HepG2 (cell line): ENCODE results near the gene NKPD1. TPM values are rescaled to one million over a fixed set of nuclear protein-coding genes. Genes with fewer than 3 reads are reported as not detected.

ENCODE experiments used
- AKAP8 ChIP-seq: sonication (generic); formaldehyde crosslinking; IDR thresholded peaks from 2 replicates; pipeline ENCODE4 v1.5.1; 2020; ENCODE audit warnings: mild to moderate bottlenecking, missing genetic modification reagents
- DPF2 ChIP-seq: sonication (generic); formaldehyde crosslinking; IDR thresholded peaks from 2 replicates; pipeline ENCODE4 v1.4.0; 2020; ENCODE audit warnings: mild to moderate bottlenecking, low read depth, missing genetic modification reagents, borderline replicate concordance
- E2F1 ChIP-seq: sonication (generic); formaldehyde crosslinking; IDR thresholded peaks from 2 replicates; pipeline ENCODE4 v1.5.0; 2020; ENCODE audit warnings: missing genetic modification reagents
- ETV5 ChIP-seq: IDR thresholded peaks from 2 replicates; pipeline ENCODE4 v1.6.1; 2018; ENCODE audit warnings: missing biosample characterization, missing genetic modification reagents, inconsistent platforms, borderline replicate concordance
- KDM5B ChIP-seq: sonication (generic); formaldehyde crosslinking; IDR thresholded peaks from 2 replicates; pipeline ENCODE4 v1.4.0; 2020; ENCODE audit warnings: missing genetic modification reagents, mild to moderate bottlenecking, borderline replicate concordance
- PRDM10 ChIP-seq: sonication (generic); formaldehyde crosslinking; IDR thresholded peaks from 2 replicates; pipeline ENCODE4 v1.4.0; 2020; ENCODE audit warnings: low read depth, missing genetic modification reagents
- ZBTB7A ChIP-seq: sonication (generic); formaldehyde crosslinking; IDR thresholded peaks from 2 replicates; pipeline ENCODE4 v1.8.0; 2022; ENCODE audit warnings: mild to moderate bottlenecking, missing genetic modification reagents
- ZBTB7B ChIP-seq: sonication (generic); formaldehyde crosslinking; IDR thresholded peaks from 2 replicates; pipeline ENCODE4 v1.4.0; 2020; ENCODE audit warnings: missing genetic modification reagents
- ZNF609 ChIP-seq: sonication (generic); formaldehyde crosslinking; IDR thresholded peaks from 2 replicates; pipeline ENCODE4 v1.4.0; 2020; ENCODE audit warnings: mild to moderate bottlenecking, missing genetic modification reagents, borderline replicate concordance
- ZNF724P ChIP-seq: sonication (generic); formaldehyde crosslinking; IDR thresholded peaks from 2 replicates; pipeline ENCODE4 v1.8.0; 2022; ENCODE audit warnings: missing genetic modification reagents, borderline replicate concordance
- polyA plus RNA-seq, 8 experiments: library from polyadenylated mRNA; depleted of rRNA in 3 of 8; stranded (reverse) in 7 of 8; unstranded in 1 of 8; fragments of >200 nt; fragmentation: Illumina TruSeq in 4 of 8; extraction: Trizol in 4 of 8; gene quantifications; 2 replicates each; pipeline versions ENCODE4 v1.2.1 to v1.2.3, GENCODE V29; 2011 to 2016; ENCODE audit warnings: low read depth in 4 of 8, missing spikeins in 1 of 8, mixed read lengths in 1 of 8; ENCODE audit not compliant: insufficient read depth in 1 of 8
- total RNA-seq, 5 experiments: library from RNA; depleted of rRNA; stranded (reverse); fragments of >200 nt; fragmentation: Illumina TruSeq; extraction: Trizol; gene quantifications; 2 replicates each; pipeline ENCODE4 v1.2.3, GENCODE V29; 2016; ENCODE audit warnings: low read depth in 1 of 5
- TF ChIP-seq, protein P1 (sequence below): sonication (generic); formaldehyde crosslinking; IDR thresholded peaks from 2 replicates; pipeline ENCODE4 v1.5.0; 2020; ENCODE audit warnings: missing genetic modification reagents
- TF ChIP-seq, protein P2 (sequence below): sonication (generic); formaldehyde crosslinking; conservative IDR thresholded peaks from 2 replicates; pipeline ENCODE4 v1.4.0; 2020; ENCODE audit warnings: missing genetic modification reagents
- TF ChIP-seq, protein P3 (sequence below): IDR thresholded peaks from 2 replicates; pipeline ENCODE4 v1.6.1; 2016

The NKPD1 gene
- total and polyA plus RNA-seq, 2 of the 13 experiments (the other 11 are each of a cell fraction or from before 2014, with no cell fraction given): 0.03 TPM; not detected in 1

DNA sequence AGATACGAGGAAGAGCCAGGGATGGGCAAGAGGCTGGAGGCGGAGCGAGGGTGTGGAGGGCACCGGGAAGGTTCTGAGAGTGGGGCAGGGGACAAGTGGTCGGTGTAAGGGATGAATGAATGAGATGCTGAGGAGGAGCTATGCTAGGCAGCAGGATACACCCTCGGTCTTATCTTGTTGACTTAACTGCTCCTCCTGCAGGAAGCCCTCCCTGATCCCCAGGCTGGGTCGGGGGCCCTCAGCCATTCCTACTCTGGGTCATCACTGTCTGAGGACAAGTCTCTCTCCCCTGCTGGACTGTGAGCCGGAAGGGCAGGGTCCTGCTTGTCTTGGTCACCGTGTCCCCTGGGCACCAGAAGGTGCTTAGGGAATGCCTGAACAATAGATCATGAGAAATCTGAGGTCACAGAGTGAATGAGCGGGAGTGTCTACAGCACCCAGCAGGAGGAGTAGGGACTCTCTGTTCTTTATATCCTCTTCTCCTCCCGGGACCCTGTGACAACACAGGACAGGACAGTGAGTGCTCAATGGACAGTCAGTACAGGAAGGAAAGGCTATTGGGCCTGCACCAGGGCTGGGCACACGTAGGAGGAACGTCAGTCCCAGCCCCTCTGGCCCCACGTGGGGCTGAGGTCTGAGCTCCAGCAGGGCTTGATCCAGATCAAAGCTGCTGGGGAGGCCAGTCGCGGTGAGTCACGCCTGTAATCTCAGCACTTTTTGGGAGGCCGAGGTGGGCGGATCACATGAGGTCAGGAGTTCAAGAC is 6.5 kb downstream of the NKPD1 start (continued):
- TF ChIP-seq, protein P1, sequence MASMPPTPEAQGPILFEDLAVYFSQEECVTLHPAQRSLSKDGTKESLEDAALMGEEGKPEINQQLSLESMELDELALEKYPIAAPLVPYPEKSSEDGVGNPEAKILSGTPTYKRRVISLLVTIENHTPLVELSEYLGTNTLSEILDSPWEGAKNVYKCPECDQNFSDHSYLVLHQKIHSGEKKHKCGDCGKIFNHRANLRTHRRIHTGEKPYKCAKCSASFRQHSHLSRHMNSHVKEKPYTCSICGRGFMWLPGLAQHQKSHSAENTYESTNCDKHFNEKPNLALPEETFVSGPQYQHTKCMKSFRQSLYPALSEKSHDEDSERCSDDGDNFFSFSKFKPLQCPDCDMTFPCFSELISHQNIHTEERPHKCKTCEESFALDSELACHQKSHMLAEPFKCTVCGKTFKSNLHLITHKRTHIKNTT (CRISPR knock-in tag): no peak
- TF ChIP-seq ETV5: peak; percentile 90
- TF ChIP-seq ZNF724P (CRISPR knock-in tag): no peak
- peak; percentile 25; the same call in 1 of the 2 replicates for TF ChIP-seq KDM5B (CRISPR knock-in tag)
- TF ChIP-seq PRDM10 (CRISPR knock-in tag): peak; percentile 35; the same call in 1 of the 2 replicates
- TF ChIP-seq ZBTB7B: 0 out of 2 replicates have a peak, but pooled peaks have one; percentile 12
- TF ChIP-seq, protein P2, sequence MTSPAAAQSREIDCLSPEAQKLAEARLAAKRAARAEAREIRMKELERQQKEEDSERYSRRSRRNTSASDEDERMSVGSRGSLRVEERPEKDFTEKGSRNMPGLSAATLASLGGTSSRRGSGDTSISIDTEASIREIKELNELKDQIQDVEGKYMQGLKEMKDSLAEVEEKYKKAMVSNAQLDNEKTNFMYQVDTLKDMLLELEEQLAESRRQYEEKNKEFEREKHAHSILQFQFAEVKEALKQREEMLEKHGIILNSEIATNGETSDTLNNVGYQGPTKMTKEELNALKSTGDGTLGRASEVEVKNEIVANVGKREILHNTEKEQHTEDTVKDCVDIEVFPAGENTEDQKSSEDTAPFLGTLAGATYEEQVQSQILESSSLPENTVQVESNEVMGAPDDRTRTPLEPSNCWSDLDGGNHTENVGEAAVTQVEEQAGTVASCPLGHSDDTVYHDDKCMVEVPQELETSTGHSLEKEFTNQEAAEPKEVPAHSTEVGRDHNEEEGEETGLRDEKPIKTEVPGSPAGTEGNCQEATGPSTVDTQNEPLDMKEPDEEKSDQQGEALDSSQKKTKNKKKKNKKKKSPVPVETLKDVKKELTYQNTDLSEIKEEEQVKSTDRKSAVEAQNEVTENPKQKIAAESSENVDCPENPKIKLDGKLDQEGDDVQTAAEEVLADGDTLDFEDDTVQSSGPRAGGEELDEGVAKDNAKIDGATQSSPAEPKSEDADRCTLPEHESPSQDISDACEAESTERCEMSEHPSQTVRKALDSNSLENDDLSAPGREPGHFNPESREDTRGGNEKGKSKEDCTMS: no peak
- TF ChIP-seq ZNF609 (CRISPR knock-in tag): peak; percentile 82
- TF ChIP-seq ZBTB7A (CRISPR knock-in tag): peak; percentile 22; the same call in 1 of the 2 replicates
- no peak for TF ChIP-seq AKAP8
- TF ChIP-seq, protein P3, sequence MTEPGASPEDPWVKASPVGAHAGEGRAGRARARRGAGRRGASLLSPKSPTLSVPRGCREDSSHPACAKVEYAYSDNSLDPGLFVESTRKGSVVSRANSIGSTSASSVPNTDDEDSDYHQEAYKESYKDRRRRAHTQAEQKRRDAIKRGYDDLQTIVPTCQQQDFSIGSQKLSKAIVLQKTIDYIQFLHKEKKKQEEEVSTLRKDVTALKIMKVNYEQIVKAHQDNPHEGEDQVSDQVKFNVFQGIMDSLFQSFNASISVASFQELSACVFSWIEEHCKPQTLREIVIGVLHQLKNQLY: peak; percentile 40; the same call in 1 of the 2 replicates
- no peak for TF ChIP-seq E2F1 (CRISPR knock-in tag)
- TF ChIP-seq DPF2: peak; percentile 32; the same call in 1 of the 2 replicates
